ENCODE results near the gene PSMB7.

The PSMB7 gene

DNA sequence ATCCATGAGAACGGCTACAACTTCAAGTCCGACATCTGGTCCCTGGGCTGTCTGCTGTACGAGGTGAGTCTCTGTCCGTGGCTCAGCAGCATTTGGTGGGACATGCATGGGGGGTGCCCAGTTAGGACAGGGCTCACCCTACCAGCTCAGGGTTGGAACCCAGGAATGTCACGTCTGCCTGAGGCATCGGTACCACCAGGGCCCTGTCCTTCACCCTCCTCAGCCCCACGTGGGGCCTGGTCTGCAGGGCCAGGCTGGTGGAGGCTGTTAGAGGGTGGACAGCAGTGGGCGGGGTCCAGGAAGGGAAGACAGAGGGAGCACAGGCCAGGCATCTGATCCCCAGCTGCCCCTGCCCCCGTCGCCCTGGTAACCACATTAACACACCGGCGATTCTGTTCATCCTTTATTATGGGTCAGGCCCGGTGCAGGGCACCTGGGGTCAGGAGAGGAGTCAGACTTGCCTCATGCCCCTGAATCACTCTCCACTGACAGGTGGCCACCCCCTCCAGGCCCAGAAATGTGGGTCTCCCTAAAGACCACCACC, 75.6 kb downstream of the PSMB7 start:
- no peak for DNase-seq (ENCODE audit: extremely low read depth, low read depth)
- TF ChIP-seq CTCF (IDR thresholded peaks at IDR 0.05; ENCODE audit: low read depth, low read length) = no peak

DNA sequence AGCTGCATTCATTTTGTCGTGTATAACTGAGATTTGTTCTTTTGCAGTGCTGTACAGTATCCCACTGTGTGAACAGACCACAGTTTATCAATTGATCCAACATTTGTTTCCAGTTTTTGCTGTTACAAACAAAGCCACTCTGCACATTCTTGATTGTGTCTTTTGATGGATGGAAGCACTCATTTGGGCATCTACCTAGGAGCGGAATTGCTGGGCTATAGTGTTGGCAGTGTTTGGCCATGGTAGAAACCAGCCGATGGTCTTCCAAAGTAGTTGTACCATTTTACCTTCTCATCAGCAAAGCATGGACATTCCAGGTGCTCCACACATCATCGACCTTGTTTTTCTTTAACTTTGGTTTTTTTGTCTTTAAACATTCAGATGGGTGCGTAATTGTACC, 77.7 kb downstream of the PSMB7 start:
- TF ChIP-seq CTCF (IDR thresholded peaks at IDR 0.05; ENCODE audit: low read depth, low read length) = no peak
- no peak for DNase-seq (ENCODE audit: extremely low read depth, low read depth)

- TF ChIP-seq CTCF (IDR thresholded peaks at IDR 0.05; ENCODE audit: low read depth, low read length) = no peak
- no peak for DNase-seq (ENCODE audit: extremely low read depth, low read depth)
These were observed 79.9 kb downstream of the PSMB7 start for GRCh38 chr9:124335320-124335707.

- TF ChIP-seq CTCF (IDR thresholded peaks at IDR 0.05; ENCODE audit: low read depth, low read length) = no peak
- no peak for DNase-seq (ENCODE audit: extremely low read depth, low read depth)
These were observed 80.5 kb downstream of the PSMB7 start for GRCh38 chr9:124334568-124335319.

GRCh38 chr9:124333203-124333579, 82.1 kb downstream of the PSMB7 start:
- TF ChIP-seq CTCF (IDR thresholded peaks at IDR 0.05; ENCODE audit: low read depth, low read length) = no peak
- no peak for DNase-seq (ENCODE audit: extremely low read depth, low read depth)

DNA sequence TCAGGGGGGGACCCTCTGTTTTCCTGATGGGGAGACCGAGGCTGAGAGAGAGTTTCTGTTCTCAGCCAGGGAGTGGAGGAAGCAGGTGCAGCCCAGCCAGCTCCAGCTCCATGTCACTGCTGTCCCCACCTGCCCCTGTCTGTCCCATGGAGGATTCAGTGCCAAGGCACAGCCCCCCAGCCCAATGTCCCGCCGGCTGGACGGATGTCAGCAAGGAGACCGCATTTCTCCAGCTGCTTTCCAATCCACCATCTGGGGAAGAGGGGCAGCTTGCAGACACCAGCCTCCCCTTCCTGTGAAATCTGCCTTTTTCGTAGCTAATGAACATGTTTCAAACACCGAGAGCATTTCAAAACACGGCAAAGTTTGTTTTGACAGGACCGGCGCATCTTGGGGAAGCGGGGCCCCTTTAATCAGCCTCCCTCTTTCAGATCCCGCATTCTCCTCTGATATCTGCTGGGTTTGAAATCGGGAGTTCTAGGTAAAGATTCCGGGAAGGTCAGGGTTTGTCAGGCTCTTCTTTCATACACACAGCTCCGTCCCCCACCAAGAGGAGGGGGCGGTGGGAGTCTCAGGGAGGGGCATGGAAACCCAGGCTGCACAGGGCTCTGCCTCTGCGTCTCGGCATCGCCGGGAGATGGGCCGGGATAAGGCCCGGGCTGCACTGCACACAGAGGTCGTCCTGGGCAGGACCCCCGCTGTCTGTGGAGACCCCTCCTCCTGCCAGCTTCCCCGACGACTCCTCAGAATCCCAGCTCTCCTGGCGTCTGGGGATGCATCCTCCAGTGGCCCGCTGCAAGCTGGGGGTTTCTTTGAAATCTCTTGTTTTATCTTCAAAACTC, 82.7 kb downstream of the PSMB7 start:
- DNase-seq (ENCODE audit: extremely low read depth, low read depth) = no peak
- no peak for TF ChIP-seq CTCF (IDR thresholded peaks at IDR 0.05; ENCODE audit: low read depth, low read length)

GRCh38 chr9:124331580-124331979, 83.7 kb downstream of the PSMB7 start:
- no peak for DNase-seq (ENCODE audit: extremely low read depth, low read depth)
- no peak for TF ChIP-seq CTCF (IDR thresholded peaks at IDR 0.05; ENCODE audit: low read depth, low read length)

Data from AG09319 (cell line).